Endothelial cell (in vitro differentiated cells): ENCODE results near the gene PLSCR5. TPM values are rescaled to one million over a fixed set of nuclear protein-coding genes. Genes with fewer than 3 reads are reported as not detected.

Source experiments
- DNase-seq: peaks from one replicate; pipeline ENCODE4 v3.0.0; 2021; ENCODE audit warnings: low spot score
- H3K27ac Mint-ChIP-seq: one replicate; pipeline ENCODE4 v1.8.0; 2021; ENCODE audit warnings: mixed read lengths, inconsistent platforms; ENCODE audit not compliant: unreplicated experiment
- H3K27me3 Mint-ChIP-seq: one replicate; pipeline ENCODE4 v1.8.0; 2021; ENCODE audit warnings: mild to moderate bottlenecking, moderate library complexity, mixed read lengths, inconsistent platforms; ENCODE audit not compliant: unreplicated experiment
- H3K36me3 Mint-ChIP-seq: one replicate; pipeline ENCODE4 v1.8.0; 2021; ENCODE audit warnings: mild to moderate bottlenecking, low read depth, mixed read lengths, inconsistent platforms; ENCODE audit not compliant: unreplicated experiment
- H3K4me1 Mint-ChIP-seq: one replicate; pipeline ENCODE4 v1.8.0; 2021; ENCODE audit warnings: mild to moderate bottlenecking, mixed read lengths, inconsistent platforms; ENCODE audit not compliant: unreplicated experiment
- H3K4me3 Mint-ChIP-seq: one replicate; pipeline ENCODE4 v1.8.0; 2021; ENCODE audit warnings: mild to moderate bottlenecking, mixed read lengths, inconsistent platforms; ENCODE audit not compliant: unreplicated experiment
- H3K9me3 Mint-ChIP-seq: one replicate; pipeline ENCODE4 v1.8.0; 2021; ENCODE audit warnings: mixed read lengths, inconsistent platforms; ENCODE audit not compliant: unreplicated experiment
- CTCF ChIP-seq: fragments of 200-600 bp; sonication (generic); IDR thresholded peaks from one replicate; pipeline ENCODE4 v1.5.0; 2021; ENCODE audit warnings: antibody characterized with exemption; ENCODE audit not compliant: unreplicated experiment
- total RNA-seq: library from RNA; stranded (reverse); fragmentation: NEBNext Ultra II Directional; extraction: Animal tissue kit (Norgen Biotek cat#: 25700); gene quantifications from one replicate; pipeline ENCODE4 v1.2.1, GENCODE V29; 2021; ENCODE audit not compliant: unreplicated experiment

The PLSCR5 gene
- total RNA-seq, 1 donor from 2014 or later = not detected

GRCh38 chr3:146640955-146641867 lies 36.1 kb upstream of the PLSCR5 start:
- H3K36me3 Mint-ChIP-seq = no peaks in the 10 kb centered on the region
- no peaks in the 10 kb centered on the region for H3K9me3 Mint-ChIP-seq
- H3K27me3 Mint-ChIP-seq = no peaks in the 10 kb centered on the region
- no peaks in the 10 kb centered on the region for H3K4me1 Mint-ChIP-seq
- no peak overlapping the region for H3K27ac Mint-ChIP-seq
- TF ChIP-seq CTCF = peak; percentile 97
- DNase-seq = peak; percentile 28
- H3K4me3 Mint-ChIP-seq = no peak overlapping the region

GRCh38 chr3:146640361-146640760 lies 35.2 kb upstream of the PLSCR5 start:
- H3K36me3 Mint-ChIP-seq = no peaks in the 10 kb centered on the region
- no peaks in the 10 kb centered on the region for H3K9me3 Mint-ChIP-seq
- no peak for TF ChIP-seq CTCF
- DNase-seq = no peak
- H3K4me1 Mint-ChIP-seq = no peaks in the 10 kb centered on the region
- H3K27ac Mint-ChIP-seq = no peak overlapping the region
- H3K4me3 Mint-ChIP-seq = no peak overlapping the region
- no peaks in the 10 kb centered on the region for H3K27me3 Mint-ChIP-seq

- DNase-seq = no peak
- Mint-ChIP-seq H3K36me3 (no peaks in the 10 kb centered on the region), H3K27ac (no peak overlapping the region), H3K4me3 (no peak overlapping the region), H3K4me1 (no peaks in the 10 kb centered on the region), H3K27me3 (no peaks in the 10 kb centered on the region), H3K9me3 (no peaks in the 10 kb centered on the region)
- TF ChIP-seq CTCF = peak; percentile 54
These were observed 33.6 kb upstream of the PLSCR5 start for GRCh38 chr3:146638718-146639117.

- peaks cover 2% of the 10 kb centered on the region for H3K27me3 Mint-ChIP-seq
- no peak for DNase-seq
- H3K27ac Mint-ChIP-seq = no peak overlapping the region
- no peak overlapping the region for H3K4me3 Mint-ChIP-seq
- TF ChIP-seq CTCF = no peak
- H3K36me3 Mint-ChIP-seq = no peaks in the 10 kb centered on the region
- no peaks in the 10 kb centered on the region for H3K4me1 Mint-ChIP-seq
- no peaks in the 10 kb centered on the region for H3K9me3 Mint-ChIP-seq
These were observed 32.7 kb upstream of the PLSCR5 start for GRCh38 chr3:146637871-146638270.

- Mint-ChIP-seq H3K9me3 (no peaks in the 10 kb centered on the region), H3K27me3 (peaks cover 2% of the 10 kb centered on the region), H3K4me1 (no peaks in the 10 kb centered on the region), H3K27ac (no peak overlapping the region), H3K36me3 (no peaks in the 10 kb centered on the region), H3K4me3 (no peak overlapping the region)
- TF ChIP-seq CTCF = no peak
- DNase-seq = no peak
These were observed 31.7 kb upstream of the PLSCR5 start for GRCh38 chr3:146636881-146637280.
